UCSD-AML1 (cell line): ENCODE data around the gene ZMYND12.

Experiments
- DNase-seq: peaks from one replicate; lab custom pipeline; 2025; ENCODE audit not compliant: unreplicated experiment; lab: John Stamatoyannopoulos, UW

The ZMYND12 gene

DNA sequence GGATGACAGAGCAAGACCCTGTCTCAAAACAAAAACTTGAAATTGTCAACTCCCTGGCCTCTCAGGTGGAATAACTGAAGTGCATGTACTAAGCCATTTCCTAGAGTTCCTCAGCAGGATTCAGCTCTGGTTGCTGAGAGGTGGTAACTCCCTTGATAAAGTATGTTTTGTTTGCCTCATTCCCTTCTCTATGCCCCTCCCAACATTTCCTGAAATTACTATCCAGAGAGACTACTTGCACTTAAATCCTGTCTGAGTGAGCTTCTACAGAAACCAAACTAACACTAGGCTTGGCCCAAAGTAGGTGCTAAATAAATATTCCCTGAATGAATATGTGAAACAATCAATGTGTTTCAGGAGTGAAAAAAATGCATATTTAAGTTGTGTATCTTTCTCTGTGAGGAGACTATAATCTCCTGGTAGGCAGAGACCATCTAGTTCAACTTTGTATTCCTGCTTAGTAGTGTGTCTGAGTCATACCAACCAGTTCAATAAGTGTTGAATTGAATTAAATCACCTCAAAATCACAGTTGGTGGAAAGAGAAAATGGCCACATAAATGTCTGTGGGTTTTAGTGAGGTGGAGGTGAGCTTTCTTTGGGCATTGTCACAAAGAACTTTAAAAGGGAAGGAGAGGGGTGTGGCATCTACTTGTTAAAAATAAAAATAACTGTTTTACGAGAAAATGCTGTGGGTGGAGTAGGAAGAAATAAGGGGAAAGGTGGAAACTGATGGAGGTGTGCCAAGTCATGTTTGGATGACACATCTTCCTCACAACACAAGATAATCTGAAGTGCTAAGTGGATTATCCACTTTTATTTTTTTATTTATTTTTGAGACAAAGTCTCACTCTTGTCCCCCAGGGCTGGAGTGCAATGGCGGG, 62.6 kb downstream of the ZMYND12 start:
- no peak for DNase-seq

DNA sequence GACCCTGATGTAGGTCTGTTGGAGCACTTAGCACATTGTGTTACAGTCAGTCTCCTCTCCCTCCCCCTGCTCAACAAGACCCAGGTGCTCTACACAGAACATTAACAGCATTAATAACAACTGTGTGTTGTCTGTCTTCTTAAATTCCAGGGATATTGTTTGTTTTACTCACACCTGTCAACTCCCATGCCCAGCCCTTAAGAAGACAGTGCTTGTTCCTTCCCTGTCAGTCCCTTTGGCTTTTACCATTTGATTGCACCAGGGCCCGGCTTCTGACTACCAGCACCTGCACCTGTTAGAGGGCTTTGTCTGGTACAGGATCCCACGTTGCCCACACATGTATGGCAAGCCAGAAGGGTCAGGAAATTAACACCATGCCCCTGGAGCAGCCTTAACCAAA, 63.6 kb downstream of the ZMYND12 start:
- no peak for DNase-seq

DNA sequence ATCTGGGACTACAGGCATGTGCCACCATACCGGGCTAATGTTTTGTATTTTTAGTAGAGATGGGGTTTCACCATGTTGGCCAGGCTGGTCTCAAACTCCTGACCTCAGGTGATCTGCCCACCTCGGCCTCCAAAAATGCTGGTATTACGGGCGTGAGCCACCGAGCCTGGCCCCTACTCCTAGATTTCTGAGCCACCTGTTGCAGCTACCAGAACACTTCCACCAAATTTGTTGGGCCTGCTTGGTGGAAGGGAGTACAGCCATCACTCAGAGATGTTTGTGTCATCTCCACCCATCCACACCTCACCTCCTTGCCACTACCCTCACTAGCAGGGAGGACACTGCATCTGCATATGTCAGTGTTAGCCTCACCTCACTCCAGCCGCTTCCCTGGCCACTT, 69.8 kb downstream of the ZMYND12 start:
- DNase-seq: no peak

DNA sequence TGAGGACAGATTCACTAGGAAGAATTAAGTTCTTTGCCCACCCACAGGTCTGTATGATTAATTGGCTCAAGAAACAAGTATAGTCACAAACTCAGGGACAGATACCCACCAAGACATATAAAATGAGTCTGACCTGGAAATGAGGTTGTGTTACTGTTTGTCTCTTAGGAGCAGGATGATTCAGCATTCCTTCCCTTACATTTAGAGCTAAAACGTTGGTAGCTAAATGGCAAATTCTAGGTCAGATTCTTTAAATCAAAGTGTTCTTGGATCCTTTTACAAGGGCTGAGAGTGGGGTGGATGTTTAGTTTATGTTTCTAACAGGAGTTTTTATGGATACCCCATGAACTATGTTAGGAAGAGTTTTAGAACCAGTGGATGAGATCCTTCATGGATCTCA, 70.5 kb downstream of the ZMYND12 start:
- no peak for DNase-seq

DNA sequence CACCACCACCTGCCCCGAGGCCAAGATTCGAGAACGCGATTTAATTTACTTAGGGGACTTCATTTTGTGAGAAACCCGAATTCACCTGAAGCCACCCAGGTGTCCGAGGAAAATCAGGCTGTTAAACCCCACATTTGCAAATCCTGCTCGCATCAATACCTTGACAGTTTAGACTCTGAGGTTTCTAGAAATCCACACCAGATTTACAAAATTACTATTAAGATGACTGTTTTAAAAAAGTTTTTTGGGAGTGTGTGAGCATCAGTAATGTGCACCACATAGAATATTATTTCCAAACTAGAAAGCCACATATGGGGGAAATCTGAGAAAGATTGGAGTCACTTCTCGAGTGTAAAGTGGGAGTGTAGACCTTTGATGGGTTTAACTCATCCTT, 74.5 kb downstream of the ZMYND12 start:
- no peak for DNase-seq

DNA sequence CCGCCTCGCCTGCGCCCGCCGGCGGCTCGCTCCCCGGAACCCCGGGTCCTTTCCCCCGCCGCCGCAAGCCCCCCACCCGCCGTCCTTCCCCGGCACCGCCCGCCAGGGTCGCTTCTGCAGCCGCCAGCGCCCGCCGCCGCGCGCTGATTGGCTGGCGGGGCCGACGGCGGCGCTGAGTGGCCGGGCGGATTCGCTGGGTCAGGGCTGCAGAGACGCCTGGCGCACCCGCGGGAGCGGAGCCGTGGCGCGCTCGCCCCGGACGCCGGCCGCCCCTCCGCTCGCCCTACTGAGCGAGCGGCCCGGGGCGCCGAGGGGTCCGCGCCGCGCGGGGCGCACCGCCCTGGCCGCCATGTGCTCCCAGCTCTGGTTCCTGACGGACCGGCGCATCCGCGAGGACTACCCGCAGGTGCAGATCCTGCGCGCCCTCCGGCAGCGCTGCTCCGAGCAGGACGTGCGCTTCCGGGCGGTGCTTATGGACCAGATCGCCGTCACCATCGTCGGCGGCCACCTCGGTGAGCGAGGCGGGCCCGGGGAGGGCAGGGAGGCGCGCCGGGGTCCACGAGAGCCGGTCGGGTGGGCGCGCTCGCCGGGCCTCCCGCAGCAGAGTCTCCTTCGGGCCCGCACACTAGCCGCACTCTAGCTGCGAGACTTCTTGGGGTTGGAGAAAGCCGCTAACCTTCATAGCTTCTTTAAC, 75.1 kb downstream of the ZMYND12 start, which contains the start of gene RIMKLA:
Gene RIMKLA (plus strand): TSS at position 207 of the 694 bp plus-strand sequence. CDS start 143 bp downstream, at position 350.
- peak; percentile 49 for DNase-seq
